DND-41 (cell line): ENCODE data around the gene XPO6.
"Not testable (repeated sequence)": the region's sequence is repeated elsewhere in the genome, so short reads cannot be mapped to it uniquely, and the experiment has no call there.

Experiments
- ATAC-seq: fragments of 200-7000 bp; cut with Tn5 transposase; 3 replicates; pipeline ENCODE4 v1.9.1; 2021; ENCODE audit warnings: low read depth; ENCODE audit not compliant: insufficient read depth
- DNase-seq: peaks from one replicate; pipeline ENCODE4 v3.0.0-alpha.2; 2020
- H2AFZ ChIP-seq: 2 replicates; pipeline ENCODE4 v1.6.0; 2012; ENCODE audit warnings: low read depth, low read length
- H3K27ac ChIP-seq: 2 replicates; pipeline ENCODE4 v1.5.1; 2012; ENCODE audit warnings: low read length, inconsistent platforms
- H3K27me3 ChIP-seq: fragments of 200-600 bp; sonication (generic); 2 replicates; pipeline ENCODE4 v1.6.0; 2012; ENCODE audit warnings: low read length, mild to moderate bottlenecking, inconsistent platforms; ENCODE audit not compliant: insufficient read depth, poor library complexity
- H3K36me3 ChIP-seq: 2 replicates; pipeline ENCODE4 v1.5.1; 2012; ENCODE audit warnings: low read length, inconsistent platforms; ENCODE audit not compliant: insufficient read depth
- H3K4me1 ChIP-seq: 2 replicates; pipeline ENCODE4 v1.5.1; 2012; ENCODE audit warnings: mild to moderate bottlenecking, low read length; ENCODE audit not compliant: insufficient read depth
- H3K4me2 ChIP-seq: 2 replicates; pipeline ENCODE4 v1.6.0; 2012; ENCODE audit warnings: mild to moderate bottlenecking, moderate library complexity, low read length, inconsistent platforms; ENCODE audit not compliant: insufficient read depth
- H3K4me3 ChIP-seq, 2 experiments: fragments of 200-600 bp in 1 of 2; shearing (Covaris generic) in 1 of 2; 2 replicates each; pipeline ENCODE4 v1.5.1; 2012 to 2016; ENCODE audit warnings: inconsistent platforms in 2 of 2, low read length in 2 of 2, mild to moderate bottlenecking in 2 of 2, low read depth in 1 of 2, moderate library complexity in 1 of 2
- H3K79me2 ChIP-seq: 2 replicates; pipeline ENCODE4 v1.6.0; 2012; ENCODE audit warnings: low read length, inconsistent platforms; ENCODE audit not compliant: insufficient read depth
- H3K9ac ChIP-seq: 2 replicates; pipeline ENCODE4 v1.6.0; 2012; ENCODE audit warnings: low read depth, mild to moderate bottlenecking, inconsistent platforms, low read length, moderate library complexity
- H3K9me3 ChIP-seq: 2 replicates; pipeline ENCODE4 v1.5.1; 2012; ENCODE audit warnings: low read length, moderate library complexity, mild to moderate bottlenecking, inconsistent platforms; ENCODE audit not compliant: insufficient read depth, severe bottlenecking
- H4K20me1 ChIP-seq: 2 replicates; pipeline ENCODE4 v1.6.0; 2012; ENCODE audit warnings: low read length; ENCODE audit not compliant: insufficient read depth
- EZH2 ChIP-seq: IDR thresholded peaks from 3 replicates; pipeline ENCODE4 v1.6.1; 2012; ENCODE audit warnings: borderline replicate concordance, low read depth, mild to moderate bottlenecking, moderate library complexity, low read length, inconsistent platforms; ENCODE audit not compliant: severe bottlenecking
- TF ChIP-seq, protein P1 (sequence below): IDR thresholded peaks from 2 replicates; pipeline ENCODE4 v1.5.1; 2012; ENCODE audit warnings: borderline replicate concordance, low read length, moderate library complexity, mild to moderate bottlenecking; ENCODE audit not compliant: poor library complexity, severe bottlenecking; ENCODE audit errors: extremely low read depth

The XPO6 gene

DNA sequence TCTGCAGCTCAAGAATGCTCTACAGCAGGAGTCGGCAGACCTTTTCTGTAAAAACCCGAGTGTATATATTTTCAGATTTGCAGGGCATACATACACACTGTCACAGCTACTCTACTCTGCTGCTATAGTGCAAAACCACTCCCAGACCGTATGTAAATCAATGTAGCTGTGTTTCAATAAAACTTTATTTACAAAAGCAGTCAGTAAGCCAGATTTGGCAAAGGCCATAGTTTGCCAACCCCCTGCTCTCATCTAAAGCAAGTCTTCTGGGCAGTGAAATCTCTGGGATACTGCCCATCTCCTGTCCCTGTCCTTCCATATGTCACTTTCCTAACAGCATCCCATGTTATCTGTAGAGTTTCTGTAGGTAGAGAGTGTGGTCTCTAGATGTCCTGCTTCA lies 91.0 kb downstream of the XPO6 start:
- H3K4me2 ChIP-seq = no peak overlapping the region
- peaks cover 9% of the 10 kb centered on the region; the same call in 1 of the 2 replicates for H4K20me1 ChIP-seq
- no peak for DNase-seq
- no peak for TF ChIP-seq EZH2
- TF ChIP-seq, protein P1, sequence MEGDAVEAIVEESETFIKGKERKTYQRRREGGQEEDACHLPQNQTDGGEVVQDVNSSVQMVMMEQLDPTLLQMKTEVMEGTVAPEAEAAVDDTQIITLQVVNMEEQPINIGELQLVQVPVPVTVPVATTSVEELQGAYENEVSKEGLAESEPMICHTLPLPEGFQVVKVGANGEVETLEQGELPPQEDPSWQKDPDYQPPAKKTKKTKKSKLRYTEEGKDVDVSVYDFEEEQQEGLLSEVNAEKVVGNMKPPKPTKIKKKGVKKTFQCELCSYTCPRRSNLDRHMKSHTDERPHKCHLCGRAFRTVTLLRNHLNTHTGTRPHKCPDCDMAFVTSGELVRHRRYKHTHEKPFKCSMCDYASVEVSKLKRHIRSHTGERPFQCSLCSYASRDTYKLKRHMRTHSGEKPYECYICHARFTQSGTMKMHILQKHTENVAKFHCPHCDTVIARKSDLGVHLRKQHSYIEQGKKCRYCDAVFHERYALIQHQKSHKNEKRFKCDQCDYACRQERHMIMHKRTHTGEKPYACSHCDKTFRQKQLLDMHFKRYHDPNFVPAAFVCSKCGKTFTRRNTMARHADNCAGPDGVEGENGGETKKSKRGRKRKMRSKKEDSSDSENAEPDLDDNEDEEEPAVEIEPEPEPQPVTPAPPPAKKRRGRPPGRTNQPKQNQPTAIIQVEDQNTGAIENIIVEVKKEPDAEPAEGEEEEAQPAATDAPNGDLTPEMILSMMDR = no peak
- H3K36me3 ChIP-seq = peaks cover 93% of the 10 kb centered on the region
- H3K9ac ChIP-seq = no peak overlapping the region
- H2AFZ ChIP-seq = no peak overlapping the region
- H3K79me2 ChIP-seq = no peaks in the 10 kb centered on the region
- H3K4me3 ChIP-seq = no peak overlapping the region
- ATAC-seq = no peak
- H3K9me3 ChIP-seq = no peaks in the 10 kb centered on the region
- H3K27me3 ChIP-seq = no peaks in the 10 kb centered on the region
- no peak overlapping the region for H3K27ac ChIP-seq
- no peaks in the 10 kb centered on the region for H3K4me1 ChIP-seq

DNA sequence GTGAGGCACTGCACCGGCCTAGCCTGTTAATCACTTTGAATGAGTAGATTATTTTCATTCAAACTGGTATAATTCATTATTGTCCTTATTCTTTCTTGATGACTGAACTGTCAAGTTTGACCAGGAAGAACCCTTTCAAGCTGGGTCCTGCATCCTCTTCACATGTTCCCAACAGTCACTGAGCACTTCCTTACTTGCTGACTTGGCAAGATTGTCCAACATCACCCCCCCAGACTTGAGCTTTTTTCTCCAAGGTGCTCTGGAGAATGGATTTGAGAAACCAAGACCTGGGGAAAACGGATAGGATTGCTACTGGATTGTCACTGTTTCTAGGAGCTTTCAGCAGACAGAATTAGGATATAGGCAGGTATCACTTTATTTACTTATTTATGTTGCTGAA lies 93.1 kb downstream of the XPO6 start:
- TF ChIP-seq, protein P1 = no peak
- no peak for TF ChIP-seq EZH2
- ATAC-seq = no peak
- no peak overlapping the region for H2AFZ ChIP-seq
- H4K20me1 ChIP-seq = 0 out of 2 replicates have a peak, but pooled peaks cover 3% of the 10 kb centered on the region
- no peaks in the 10 kb centered on the region for H3K4me1 ChIP-seq
- no peaks in the 10 kb centered on the region for H3K27me3 ChIP-seq
- H3K9me3 ChIP-seq = no peaks in the 10 kb centered on the region
- H3K36me3 ChIP-seq = peaks cover 94% of the 10 kb centered on the region
- no peaks in the 10 kb centered on the region for H3K79me2 ChIP-seq
- no peak overlapping the region for H3K4me2 ChIP-seq
- no peak overlapping the region for H3K27ac ChIP-seq
- DNase-seq = no peak
- no peak overlapping the region for H3K4me3 ChIP-seq
- H3K9ac ChIP-seq = no peak overlapping the region

DNA sequence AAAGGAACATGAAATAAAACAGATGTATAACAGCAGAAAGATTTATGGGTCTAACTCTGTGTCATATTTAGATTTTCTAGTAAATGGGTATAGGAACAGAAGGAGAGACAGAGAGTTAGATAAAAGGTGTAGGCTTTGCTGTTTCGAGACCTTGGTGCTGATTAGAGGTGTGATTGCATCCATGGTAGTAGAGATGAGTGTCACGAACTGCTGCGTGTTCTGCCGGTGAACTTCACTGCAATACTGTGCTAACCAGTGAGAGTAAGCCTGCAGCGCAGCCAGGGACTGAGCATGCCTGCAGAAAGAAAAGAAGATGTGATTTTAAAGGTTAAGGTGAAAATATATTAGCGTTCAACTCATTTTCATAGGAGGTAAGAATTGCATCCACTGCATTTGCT lies 94.6 kb downstream of the XPO6 start:
- Histone ChIP-seq H3K4me3 (no peak overlapping the region), H3K27ac (no peak overlapping the region), H3K9ac (no peak overlapping the region), H3K4me2 (no peak overlapping the region), H3K4me1 (no peaks in the 10 kb centered on the region), H3K36me3 (peaks cover 92% of the 10 kb centered on the region), H3K27me3 (no peaks in the 10 kb centered on the region), H3K79me2 (no peaks in the 10 kb centered on the region), H2AFZ (no peak overlapping the region), H3K9me3 (no peaks in the 10 kb centered on the region), H4K20me1 (0 out of 2 replicates have a peak, but pooled peaks cover 3% of the 10 kb centered on the region)
- no peak for TF ChIP-seq EZH2
- TF ChIP-seq, protein P1 = no peak
- DNase-seq (no peak), ATAC-seq (no peak)

DNA sequence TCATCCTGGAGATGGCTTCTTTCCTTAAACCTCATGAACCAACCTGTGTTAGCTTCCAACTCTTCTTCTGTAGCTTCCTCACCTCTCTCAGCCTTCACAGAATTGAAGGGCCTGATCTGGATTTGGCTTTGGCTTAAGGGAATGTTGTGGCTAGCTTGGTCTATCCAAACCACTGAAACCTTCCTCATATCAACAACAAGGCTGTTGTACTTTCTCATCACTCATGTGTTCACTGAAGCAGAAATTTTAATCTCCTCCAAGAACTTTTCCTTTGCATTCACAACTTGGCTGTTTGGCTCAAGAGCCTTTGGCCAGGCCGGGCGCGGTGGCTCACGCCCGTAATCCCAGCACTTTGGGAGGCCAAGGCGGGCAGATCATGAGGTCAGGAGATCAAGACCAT lies 95.9 kb downstream of the XPO6 start:
- H3K4me1 ChIP-seq, H3K27me3 ChIP-seq, H3K4me2 ChIP-seq, DNase-seq, H2AFZ ChIP-seq, H3K9ac ChIP-seq, H3K27ac ChIP-seq, ATAC-seq, H3K79me2 ChIP-seq, H3K4me3 ChIP-seq, H4K20me1 ChIP-seq, H3K9me3 ChIP-seq: not testable (repeated sequence)
- peaks cover 92% of the 10 kb centered on the region for H3K36me3 ChIP-seq
